NCI-H2029 treated with DMSO at 0.1 percent for 48 hours (cell line): ENCODE data around the gene DGKB.
A peak's percentile ranks its signal among the peaks of the same experiment; 100 is the strongest.
"Not testable (repeated sequence)": the region's sequence is repeated elsewhere in the genome, so short reads cannot be mapped to it uniquely, and the experiment has no call there.

Source experiments
- DNase-seq: peaks from one replicate; lab custom pipeline; 2025; lab: John Stamatoyannopoulos, UW

DGKB gene

GRCh38 chr7:14583518-14583917, 319.0 kb downstream of the DGKB start:
- DNase-seq, result no peak

- peak; percentile 7 for DNase-seq
Measured at GRCh38 chr7:14582010-14582409, 320.5 kb downstream of the DGKB start.

GRCh38 chr7:14579971-14580370, 322.6 kb downstream of the DGKB start:
- no peak for DNase-seq

- no peak for DNase-seq
Measured at GRCh38 chr7:14576578-14576977, 326.0 kb downstream of the DGKB start.

GRCh38 chr7:14570750-14571607, 331.6 kb downstream of the DGKB start:
- DNase-seq, result no peak

GRCh38 chr7:14552060-14552459, 350.5 kb downstream of the DGKB start:
- DNase-seq, result no peak

- DNase-seq, result no peak
Measured at GRCh38 chr7:14551310-14551709, 351.2 kb downstream of the DGKB start.

GRCh38 chr7:14542624-14543023, 359.9 kb downstream of the DGKB start:
- DNase-seq, result no peak

- no peak for DNase-seq
Measured at GRCh38 chr7:14521183-14521582, 381.4 kb downstream of the DGKB start.

- DNase-seq, result no peak
Measured at GRCh38 chr7:14510268-14510667, 392.3 kb downstream of the DGKB start.

GRCh38 chr7:14507617-14508016, 394.9 kb downstream of the DGKB start:
- peak; percentile 90 for DNase-seq

GRCh38 chr7:14505906-14506305, 396.6 kb downstream of the DGKB start:
- DNase-seq, result no peak

GRCh38 chr7:14504134-14504533, 398.4 kb downstream of the DGKB start:
- no peak for DNase-seq

- no peak for DNase-seq
Measured at GRCh38 chr7:14503623-14504022, 398.9 kb downstream of the DGKB start.

GRCh38 chr7:14501436-14501835, 401.1 kb downstream of the DGKB start:
- no peak for DNase-seq

GRCh38 chr7:14497390-14497789, 405.2 kb downstream of the DGKB start:
- DNase-seq, result no peak

- DNase-seq, result no peak
Measured at GRCh38 chr7:14495633-14496032, 406.9 kb downstream of the DGKB start.

GRCh38 chr7:14487701-14488395, 414.7 kb downstream of the DGKB start:
- DNase-seq, result no peak

- DNase-seq, result no peak
Measured at GRCh38 chr7:14483663-14484062, 418.9 kb downstream of the DGKB start.

- no peak for DNase-seq
Measured at GRCh38 chr7:14480281-14480680, 422.3 kb downstream of the DGKB start.

GRCh38 chr7:14478834-14479510, 423.6 kb downstream of the DGKB start:
- no peak for DNase-seq

- not testable (repeated sequence) for DNase-seq
Measured at GRCh38 chr7:14461716-14462115, 440.8 kb downstream of the DGKB start.

GRCh38 chr7:14458846-14459245, 443.7 kb downstream of the DGKB start:
- DNase-seq, result not testable (repeated sequence)
